Fibroblast of villous mesenchyme (primary cell): ENCODE results near the gene KCNMB2. TPM values are rescaled to one million over a fixed set of nuclear protein-coding genes. Genes with fewer than 3 reads are reported as not detected.

Experiments
- DNase-seq: peaks from one replicate; pipeline ENCODE4 v3.0.0-alpha.2; 2010; ENCODE audit warnings: low read depth
- H3K4me3 ChIP-seq: 2 replicates; pipeline ENCODE4 v1.5.1; 2011; ENCODE audit warnings: low read depth, mild to moderate bottlenecking, low read length
- CTCF ChIP-seq: IDR thresholded peaks from 2 replicates; pipeline ENCODE4 v1.5.1; 2012; ENCODE audit warnings: low read depth, mild to moderate bottlenecking, low read length; ENCODE audit not compliant: insufficient read depth
- total RNA-seq: library from RNA; depleted of rRNA; stranded (reverse); fragments of >200 nt; gene quantifications from 2 replicates; pipeline ENCODE4 v1.2.3, GENCODE V29; 2012

Gene KCNMB2
- total RNA-seq, 1 donor: not detected

GRCh38 chr3:178752843-178753242, 216.6 kb downstream of the KCNMB2 start:
- TF ChIP-seq CTCF: no peak
- DNase-seq: no peak
- H3K4me3 ChIP-seq: no peak overlapping the region

- no peak overlapping the region for H3K4me3 ChIP-seq
- no peak for TF ChIP-seq CTCF
- DNase-seq: no peak
These were observed 218.7 kb downstream of the KCNMB2 start for GRCh38 chr3:178754852-178755510.

- no peak overlapping the region for H3K4me3 ChIP-seq
- no peak for TF ChIP-seq CTCF
- DNase-seq: no peak
These were observed 224.8 kb downstream of the KCNMB2 start for GRCh38 chr3:178761024-178761423.

- no peak overlapping the region for H3K4me3 ChIP-seq
- TF ChIP-seq CTCF: no peak
- no peak for DNase-seq
These were observed 225.2 kb downstream of the KCNMB2 start for GRCh38 chr3:178761461-178761860.

GRCh38 chr3:178762385-178762784, 226.1 kb downstream of the KCNMB2 start:
- no peak overlapping the region for H3K4me3 ChIP-seq
- no peak for DNase-seq
- no peak for TF ChIP-seq CTCF

GRCh38 chr3:178765472-178765871, 229.2 kb downstream of the KCNMB2 start:
- DNase-seq: no peak
- no peak overlapping the region for H3K4me3 ChIP-seq

More at GRCh38 chr3:178765472-178765871, 229.2 kb downstream of the KCNMB2 start:
- no peak for TF ChIP-seq CTCF
